ENCODE measurements around the gene COBLL1.

COBLL1 gene

GRCh38 chr2:164661349-164661748, 180.3 kb downstream of the COBLL1 start:
- no peak for DNase-seq (ENCODE audit: insufficient read length)

GRCh38 chr2:164657129-164657528, 184.5 kb downstream of the COBLL1 start:
- DNase-seq (ENCODE audit: insufficient read length) (no peak), FAIRE-seq (no peak)
- TF ChIP-seq TAF1 (IDR thresholded peaks at IDR 0.05; ENCODE audit: borderline replicate concordance, low read depth, low read length) (no peak), POLR2AphosphoS5 (IDR thresholded peaks at IDR 0.05; ENCODE audit: low read depth, low read length) (no peak), POLR2A (IDR thresholded peaks at IDR 0.05; ENCODE audit: low read depth, low read length) (no peak)

More at GRCh38 chr2:164661349-164661748, 180.3 kb downstream of the COBLL1 start:
- no peak for FAIRE-seq
- TF ChIP-seq POLR2A (IDR thresholded peaks at IDR 0.05; ENCODE audit: low read depth, low read length): no peak
- TF ChIP-seq POLR2AphosphoS5 (IDR thresholded peaks at IDR 0.05; ENCODE audit: low read depth, low read length): no peak
- TF ChIP-seq TAF1 (IDR thresholded peaks at IDR 0.05; ENCODE audit: borderline replicate concordance, low read depth, low read length): no peak

GRCh38 chr2:164655750-164656149, 185.9 kb downstream of the COBLL1 start:
- DNase-seq (ENCODE audit: insufficient read length) (no peak), FAIRE-seq (no peak)
- no peak for TF ChIP-seq TAF1 (IDR thresholded peaks at IDR 0.05; ENCODE audit: borderline replicate concordance, low read depth, low read length)
- no peak for TF ChIP-seq POLR2AphosphoS5 (IDR thresholded peaks at IDR 0.05; ENCODE audit: low read depth, low read length)
- no peak for TF ChIP-seq POLR2A (IDR thresholded peaks at IDR 0.05; ENCODE audit: low read depth, low read length)

- DNase-seq (ENCODE audit: insufficient read length): no peak
- FAIRE-seq: no peak
- TF ChIP-seq POLR2AphosphoS5 (IDR thresholded peaks at IDR 0.05; ENCODE audit: low read depth, low read length): no peak
- no peak for TF ChIP-seq TAF1 (IDR thresholded peaks at IDR 0.05; ENCODE audit: borderline replicate concordance, low read depth, low read length)
- TF ChIP-seq POLR2A (IDR thresholded peaks at IDR 0.05; ENCODE audit: low read depth, low read length): no peak
These were observed 186.3 kb downstream of the COBLL1 start for GRCh38 chr2:164655336-164655735.

- DNase-seq (ENCODE audit: insufficient read length) (no peak), FAIRE-seq (no peak)
- TF ChIP-seq POLR2A (IDR thresholded peaks at IDR 0.05; ENCODE audit: low read depth, low read length) (no peak), TAF1 (IDR thresholded peaks at IDR 0.05; ENCODE audit: borderline replicate concordance, low read depth, low read length) (no peak), POLR2AphosphoS5 (IDR thresholded peaks at IDR 0.05; ENCODE audit: low read depth, low read length) (no peak)
These were observed 190.3 kb downstream of the COBLL1 start for GRCh38 chr2:164651361-164651760.

- no peak for FAIRE-seq
- no peak for TF ChIP-seq POLR2A (IDR thresholded peaks at IDR 0.05; ENCODE audit: low read depth, low read length)
- no peak for TF ChIP-seq TAF1 (IDR thresholded peaks at IDR 0.05; ENCODE audit: borderline replicate concordance, low read depth, low read length)
- no peak for DNase-seq (ENCODE audit: insufficient read length)
These were observed 197.5 kb downstream of the COBLL1 start for GRCh38 chr2:164644036-164644700.

DNA sequence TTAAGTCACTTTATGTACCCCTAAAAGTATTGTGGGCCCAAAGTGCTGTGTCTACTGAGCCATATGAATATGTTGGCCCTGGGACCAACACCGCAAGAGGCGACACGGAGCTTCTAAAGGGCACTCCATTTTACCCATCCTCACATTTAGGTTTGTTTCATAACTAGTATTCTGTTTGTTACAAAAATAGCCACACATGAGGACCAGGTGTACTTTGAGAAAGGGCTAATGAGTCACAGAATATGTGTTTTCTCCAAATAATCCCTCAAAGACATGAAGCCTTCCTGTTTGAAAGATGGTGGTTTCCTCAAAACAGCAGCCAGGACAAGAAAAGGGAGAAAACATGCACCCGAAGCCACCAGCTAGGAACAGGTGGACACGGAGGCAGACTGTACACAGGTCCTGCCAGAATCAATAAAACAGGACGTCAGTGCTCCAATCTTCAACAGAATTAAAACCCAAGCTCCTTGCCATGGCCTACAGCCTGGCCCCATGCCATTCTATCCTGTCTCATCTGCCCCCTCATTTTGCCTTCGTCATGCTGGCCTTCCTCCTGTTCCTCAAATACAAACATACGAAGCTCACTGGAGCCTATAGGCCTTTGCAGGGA, 198.6 kb downstream of the COBLL1 start:
- FAIRE-seq (no peak), DNase-seq (ENCODE audit: insufficient read length) (no peak)
- TF ChIP-seq TAF1 (IDR thresholded peaks at IDR 0.05; ENCODE audit: borderline replicate concordance, low read depth, low read length): no peak
- TF ChIP-seq POLR2AphosphoS5 (IDR thresholded peaks at IDR 0.05; ENCODE audit: low read depth, low read length): no peak
- no peak for TF ChIP-seq POLR2A (IDR thresholded peaks at IDR 0.05; ENCODE audit: low read depth, low read length)

- DNase-seq (ENCODE audit: insufficient read length) (no peak), FAIRE-seq (no peak)
- TF ChIP-seq POLR2AphosphoS5 (IDR thresholded peaks at IDR 0.05; ENCODE audit: low read depth, low read length): no peak
- TF ChIP-seq TAF1 (IDR thresholded peaks at IDR 0.05; ENCODE audit: borderline replicate concordance, low read depth, low read length): no peak
- no peak for TF ChIP-seq POLR2A (IDR thresholded peaks at IDR 0.05; ENCODE audit: low read depth, low read length)
These were observed 199.4 kb downstream of the COBLL1 start for GRCh38 chr2:164642268-164642667.

Measured in GM12892 (cell line).